ENCODE measurements around the gene CDC25C. TPM values are rescaled to one million over a fixed set of nuclear protein-coding genes. Genes with fewer than 3 reads are reported as not detected.

Gene CDC25C
- 10.7 to 12.9 TPM (median 11.2 TPM) in 5 replicates for total RNA-seq (2022; extraction: Qiagen RNA extraction; ENCODE audit: low read depth)

DNA sequence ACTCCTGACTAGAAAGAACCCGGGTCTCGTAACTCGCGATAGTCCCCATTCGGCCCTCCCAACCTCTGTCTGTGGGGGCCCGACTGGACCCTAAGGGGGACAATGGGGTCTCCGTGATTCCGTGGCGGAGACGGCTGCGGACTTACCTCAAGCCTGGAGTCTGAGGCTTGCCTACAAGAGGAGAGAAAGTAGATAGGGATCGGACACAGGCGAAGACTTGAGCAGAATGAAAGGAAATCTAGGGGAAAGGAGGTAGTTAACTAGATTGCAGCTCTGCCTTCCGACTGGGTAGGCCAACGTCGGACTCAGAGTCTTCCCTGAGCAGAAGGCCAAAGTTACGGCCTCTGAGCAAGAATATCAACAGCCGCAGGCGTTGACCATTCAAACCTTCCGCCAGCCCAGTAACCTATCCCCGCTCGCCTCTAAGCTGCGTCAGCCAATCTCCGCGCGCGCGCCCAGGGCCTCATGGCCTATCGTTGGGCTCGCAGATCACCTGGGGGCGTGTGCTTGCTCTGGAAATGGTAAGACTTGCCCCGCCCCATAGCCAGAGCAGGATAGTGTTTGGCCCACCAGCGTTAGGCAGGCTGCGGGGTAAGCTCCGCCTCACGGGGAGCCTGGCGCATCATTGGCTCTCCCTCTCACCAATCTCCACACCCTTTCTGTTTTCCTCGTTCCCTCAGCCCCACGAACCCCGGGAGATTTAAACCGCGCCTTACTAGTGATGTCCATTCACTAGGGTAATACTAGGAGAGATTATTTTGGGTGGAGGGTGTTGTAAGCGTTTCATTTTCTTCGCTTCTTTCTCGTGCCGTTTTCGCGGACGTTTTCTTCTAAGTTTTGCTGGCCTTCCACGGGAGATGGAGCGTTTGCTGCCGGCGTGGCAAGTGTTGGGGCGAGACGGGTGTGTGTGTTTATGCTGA is at the start of gene CDC25C:
Gene CDC25C (minus strand): TSS at position 356 of the 920 bp plus-strand sequence. CDS start 624 bp downstream, outside the sequence.

GRCh38 chr5:138352071-138352721 is 20.6 kb upstream of the CDC25C start, which contains the start of gene KDM3B:
Gene KDM3B, plus strand, starts transcription at chr5:138352685. Its CDS starts 111 bp downstream, at chr5:138352796.

GRCh38 chr5:138337685-138338410 is 6.2 kb upstream of the CDC25C start, which contains the start of gene FAM53C:
Gene FAM53C, plus strand, starts transcription at chr5:138338266. Its CDS starts 3,070 bp downstream, at chr5:138341336.

GRCh38 chr5:138274189-138274853 is 57.3 kb downstream of the CDC25C start, which contains the start of gene GFRA3:
Gene GFRA3, minus strand, starts transcription at chr5:138274621. Its CDS starts 197 bp downstream, at chr5:138274424.

Other genes with a start within 250 kb of the CDC25C start
- not detected in 5 replicates for gene WNT8A, start 247.8 kb downstream of the CDC25C start, total RNA-seq (2022; extraction: Qiagen RNA extraction; ENCODE audit: low read depth)
- not detected in 5 replicates for gene NME5, start 192.4 kb downstream of the CDC25C start, total RNA-seq (2022; extraction: Qiagen RNA extraction; ENCODE audit: low read depth)
- 47.6 to 55.3 TPM (median 49.0 TPM) in 5 replicates for gene BRD8, start 153.2 kb downstream of the CDC25C start, total RNA-seq (2022; extraction: Qiagen RNA extraction; ENCODE audit: low read depth)
- 42.0 to 48.1 TPM (median 47.0 TPM) in 5 replicates for gene KIF20A, start 152.7 kb downstream of the CDC25C start, total RNA-seq (2022; extraction: Qiagen RNA extraction; ENCODE audit: low read depth)
- 20.6 to 33.3 TPM (median 27.7 TPM) in 5 replicates for gene CDC23, start 118.5 kb downstream of the CDC25C start, total RNA-seq (2022; extraction: Qiagen RNA extraction; ENCODE audit: low read depth)
- gene GFRA3, start 57.2 kb downstream of the CDC25C start, total RNA-seq (2022; extraction: Qiagen RNA extraction; ENCODE audit: low read depth), result 0.09 to 0.12 TPM (median 0.12 TPM) in 3 of 5 replicates, not detected in the others
- gene FAM53C, start 6.5 kb upstream of the CDC25C start, total RNA-seq (2022; extraction: Qiagen RNA extraction; ENCODE audit: low read depth), result 19.7 to 22.3 TPM (median 20.9 TPM) in 5 replicates
- gene KDM3B, start 20.9 kb upstream of the CDC25C start, total RNA-seq (2022; extraction: Qiagen RNA extraction; ENCODE audit: low read depth), result 34.8 to 48.6 TPM (median 42.1 TPM) in 5 replicates
- 5.3 to 7.2 TPM (median 6.5 TPM) in 5 replicates for gene REEP2, start 107.3 kb upstream of the CDC25C start, total RNA-seq (2022; extraction: Qiagen RNA extraction; ENCODE audit: low read depth)
- 9.3 to 15.3 TPM (median 11.8 TPM) in 5 replicates for gene EGR1, start 133.7 kb upstream of the CDC25C start, total RNA-seq (2022; extraction: Qiagen RNA extraction; ENCODE audit: low read depth)
- gene ETF1, start 211.4 kb upstream of the CDC25C start, total RNA-seq (2022; extraction: Qiagen RNA extraction; ENCODE audit: low read depth), result 105 to 150 TPM (median 122 TPM) in 5 replicates
- 339 to 378 TPM (median 361 TPM) in 5 replicates for gene HSPA9, start 243.6 kb upstream of the CDC25C start, total RNA-seq (2022; extraction: Qiagen RNA extraction; ENCODE audit: low read depth)

Data from A549 treated with RU486 at 1 μM for 4 hours (cell line).